Endothelial cell of umbilical vein (primary cell): Measurements from ENCODE around the gene GAS2L3. TPM values are rescaled to one million over a fixed set of nuclear protein-coding genes. Genes with fewer than 3 reads are reported as not detected.

Source experiments
- BruUV-seq: library from RNA; stranded (reverse); fragments of 400-500 nt; replicated peaks from 2 replicates; lab custom pipeline; 2021; lab: Mats Ljungman, UMichigan
- CTCF ChIA-PET: fragments of 300-600, 350-600 bp; sonication (Branson Sonifier 250); formaldehyde crosslinking; loops from one replicate; lab custom pipeline; 2021; ENCODE audit warnings: antibody characterized with exemption, inconsistent platforms; lab: Charles Lee
- POLR2A ChIA-PET: fragments of 300-600, 350-600 bp; sonication (Branson Sonifier 250); formaldehyde crosslinking; loops from one replicate; lab custom pipeline; 2021; ENCODE audit warnings: antibody characterized with exemption, inconsistent platforms; lab: Charles Lee
- DNase-seq: peaks from one replicate; pipeline ENCODE4 v3.0.0-alpha.2; 2011; ENCODE audit warnings: low read depth, low spot score
- FAIRE-seq: peaks from 2 replicates; lab custom pipeline; 2011; peaks lifted over from hg19 to GRCh38; lab: Jason Lieb, UNC
- H2AFZ ChIP-seq: 2 replicates; pipeline ENCODE4 v1.6.0; 2012; ENCODE audit warnings: low read depth, low read length, control low read depth, inconsistent platforms
- H3K27ac ChIP-seq: 2 replicates; pipeline ENCODE4 v1.5.1; 2011; ENCODE audit warnings: low read depth, mild to moderate bottlenecking, control low read depth, low read length, moderate library complexity; ENCODE audit not compliant: insufficient read depth
- H3K27me3 ChIP-seq, 2 experiments: 2 replicates each; pipeline versions ENCODE4 v1.6.0 to v1.6.1; 2011; ENCODE audit warnings: low read length in 2 of 2, mixed read lengths in 1 of 2; ENCODE audit not compliant: control insufficient read depth in 2 of 2, insufficient read depth in 2 of 2
- H3K36me3 ChIP-seq, 2 experiments: 2 replicates in 1 of 2; 3 replicates in 1 of 2; pipeline ENCODE4 v1.5.1; 2011; ENCODE audit warnings: low read length in 2 of 2, mild to moderate bottlenecking in 1 of 2, moderate library complexity in 1 of 2; ENCODE audit not compliant: control insufficient read depth in 2 of 2, insufficient read depth in 2 of 2; ENCODE audit errors: extremely low read depth in 1 of 2
- H3K4me1 ChIP-seq: 3 replicates; pipeline ENCODE4 v1.5.1; 2011; ENCODE audit warnings: mild to moderate bottlenecking, low read length; ENCODE audit not compliant: control insufficient read depth, insufficient read depth; ENCODE audit errors: extremely low read depth
- H3K4me2 ChIP-seq: 2 replicates; pipeline ENCODE4 v1.6.1; 2011; ENCODE audit warnings: low read length, control low read depth, mixed read lengths; ENCODE audit not compliant: insufficient read depth
- H3K4me3 ChIP-seq, 3 experiments: fragments of 200-600 bp in 1 of 3; sonication (generic), shearing (Covaris generic) in 1 of 3; replicated peaks in 1 of 3; 2 replicates each; pipeline ENCODE4 v1.5.1; 2011 to 2016; ENCODE audit warnings: control low read depth in 3 of 3, low read length in 3 of 3, mild to moderate bottlenecking in 2 of 3, inconsistent platforms in 1 of 3, low read depth in 1 of 3, moderate library complexity in 1 of 3; ENCODE audit not compliant: insufficient read depth in 1 of 3
- H3K79me2 ChIP-seq: 2 replicates; pipeline ENCODE4 v1.6.0; 2012; ENCODE audit warnings: low read length, inconsistent platforms; ENCODE audit not compliant: control insufficient read depth, insufficient read depth
- H3K9ac ChIP-seq: replicated peaks from 2 replicates; pipeline ENCODE3; 2011; ENCODE audit warnings: low read length, control low read depth; ENCODE audit not compliant: insufficient read depth; ENCODE audit errors: extremely low read depth
- H3K9me1 ChIP-seq: replicated peaks from 3 replicates; pipeline ENCODE4 v1.6.0; 2011; ENCODE audit warnings: mild to moderate bottlenecking, low read length; ENCODE audit not compliant: control insufficient read depth, insufficient read depth; ENCODE audit errors: extremely low read depth
- H3K9me3 ChIP-seq: replicated peaks from 2 replicates; pipeline ENCODE4 v1.5.1; 2012; ENCODE audit warnings: low read length, inconsistent platforms; ENCODE audit not compliant: control insufficient read depth, insufficient read depth
- H4K20me1 ChIP-seq: replicated peaks from 2 replicates; pipeline ENCODE3; 2011; ENCODE audit warnings: mild to moderate bottlenecking, low read length; ENCODE audit not compliant: control insufficient read depth, insufficient read depth; ENCODE audit errors: extremely low read depth
- EZH2 ChIP-seq: IDR thresholded peaks from 2 replicates; pipeline ENCODE4 v1.6.1; 2012; ENCODE audit warnings: borderline replicate concordance, low read depth, mild to moderate bottlenecking, moderate library complexity, low read length, inconsistent platforms; ENCODE audit not compliant: severe bottlenecking
- FOS ChIP-seq: IDR thresholded peaks from 2 replicates; pipeline ENCODE4 v1.6.1; 2011; ENCODE audit warnings: mild to moderate bottlenecking, low read length, moderate library complexity, borderline replicate concordance; ENCODE audit not compliant: insufficient read depth
- GATA2 ChIP-seq: IDR thresholded peaks from 2 replicates; pipeline ENCODE4 v1.7.0; 2011; ENCODE audit warnings: low read depth, mild to moderate bottlenecking, moderate library complexity, mixed read lengths, low read length; ENCODE audit not compliant: insufficient read length, insufficient read depth
- JUN ChIP-seq: IDR thresholded peaks from 2 replicates; pipeline ENCODE4 v1.6.1; 2011; ENCODE audit warnings: borderline replicate concordance, low read depth; ENCODE audit not compliant: insufficient read length, insufficient read depth
- MAX ChIP-seq: IDR thresholded peaks from 2 replicates; pipeline ENCODE4 v1.6.1; 2011; ENCODE audit not compliant: insufficient read depth, insufficient read length
- MYC ChIP-seq: IDR thresholded peaks from one replicate; pipeline ENCODE4 v1.6.1; 2011; ENCODE audit warnings: mild to moderate bottlenecking, low read depth, low read length
- POLR2A ChIP-seq: IDR thresholded peaks from 2 replicates; pipeline ENCODE4 v1.6.1; 2012; ENCODE audit warnings: low read depth, mild to moderate bottlenecking, control low read depth, low read length
- POLR2AphosphoS5 ChIP-seq: IDR thresholded peaks from 2 replicates; pipeline ENCODE4 v1.6.1; 2012; ENCODE audit warnings: low read depth, mild to moderate bottlenecking, control low read depth, low read length, moderate library complexity; ENCODE audit not compliant: insufficient read depth
- dilution Hi-C: fragments of 300-500 bp; cut with MboI; formaldehyde crosslinking; loops from one replicate; pipeline ENCODE4 v1.15.0; 2019; ENCODE audit warnings: low sequenced_read_pairs; ENCODE audit not compliant: extremely low pct_ligation_motif_present
- intact Hi-C: fragments of 100-400 bp; cut with micrococcal nuclease; formaldehyde crosslinking; loops from one replicate; pipeline ENCODE4 v1.10.0; 2022
- polyA plus RNA-seq, 4 experiments: library from polyadenylated mRNA; depleted of rRNA in 3 of 4; stranded (reverse) in 3 of 4; unstranded in 1 of 4; fragments of >200 nt; gene quantifications; 2 replicates each; pipeline versions ENCODE4 v1.2.1 to v1.2.3, GENCODE V29; 2011 to 2012; ENCODE audit warnings: missing spikeins in 1 of 4
- total RNA-seq: library from RNA; stranded (reverse); gene quantifications from 2 replicates; pipeline ENCODE4 v1.2.3, GENCODE V29; 2021
- TF ChIP-seq, protein P1 (sequence below), 2 donors: IDR thresholded peaks; 1 replicate in 1 of 2; 2 replicates in 1 of 2; pipeline ENCODE4 v1.5.1; 2011; ENCODE audit warnings: low read length in 2 of 2, mild to moderate bottlenecking in 2 of 2, moderate library complexity in 2 of 2, control low read depth in 1 of 2, inconsistent platforms in 1 of 2, low read depth in 1 of 2; ENCODE audit not compliant: insufficient read depth in 1 of 2; ENCODE audit errors: extremely low read depth in 1 of 2

Gene GAS2L3
- total and polyA plus RNA-seq, 2 donors (not counting 3 experiments of a cell fraction or from before 2014, with no cell fraction given), result 6.5 to 47.1 TPM

DNA sequence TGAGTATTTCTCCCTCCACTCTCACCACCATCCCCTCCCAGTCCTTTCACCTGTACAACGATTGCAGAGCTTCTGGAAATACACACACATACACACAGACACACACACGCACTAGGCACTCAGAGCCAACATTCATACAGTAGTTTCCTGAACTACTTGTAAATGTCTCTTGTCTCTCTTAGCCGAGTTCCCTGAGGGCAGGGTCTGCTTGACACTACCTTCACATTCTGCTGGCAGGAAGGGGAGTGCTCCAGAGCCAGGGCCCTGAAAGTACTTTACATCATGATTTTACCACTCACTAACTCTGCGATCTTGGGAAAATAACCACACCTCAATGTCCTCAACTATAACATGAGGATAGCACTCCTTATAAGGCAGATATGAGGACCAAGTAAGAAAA, 82.7 kb downstream of the GAS2L3 start:
- FAIRE-seq (no peak), DNase-seq (no peak)
- Histone ChIP-seq H3K79me2 (no peaks in the 10 kb centered on the region), H3K27me3 (no peaks in the 10 kb centered on the region), H3K27ac (no peak overlapping the region), H3K4me3 (no peak overlapping the region), H3K4me1 (no peaks in the 10 kb centered on the region), H3K9me1 (no peaks in the 10 kb centered on the region), H3K9me3 (no peaks in the 10 kb centered on the region), H3K36me3 (no peaks in the 10 kb centered on the region), H4K20me1 (no peaks in the 10 kb centered on the region), H3K4me2 (no peak overlapping the region), H2AFZ (no peak overlapping the region), H3K9ac (no peak overlapping the region)
- intact Hi-C loops (no loop called here), dilution Hi-C loops (no loop called here)
- CTCF ChIA-PET, result interaction anchor here (1.0 to 2.0 kb wide), 4 partner anchors 8 to 63 kb away, joined by 4 to 8 read pairs (median 4); no protein-coding TSS in a partner anchor
- TF ChIP-seq EZH2 (no peak), POLR2AphosphoS5 (no peak), JUN (no peak), FOS (no peak), POLR2A (no peak), MAX (no peak), MYC (no peak), GATA2 (no peak)
- TF ChIP-seq, protein P1, sequence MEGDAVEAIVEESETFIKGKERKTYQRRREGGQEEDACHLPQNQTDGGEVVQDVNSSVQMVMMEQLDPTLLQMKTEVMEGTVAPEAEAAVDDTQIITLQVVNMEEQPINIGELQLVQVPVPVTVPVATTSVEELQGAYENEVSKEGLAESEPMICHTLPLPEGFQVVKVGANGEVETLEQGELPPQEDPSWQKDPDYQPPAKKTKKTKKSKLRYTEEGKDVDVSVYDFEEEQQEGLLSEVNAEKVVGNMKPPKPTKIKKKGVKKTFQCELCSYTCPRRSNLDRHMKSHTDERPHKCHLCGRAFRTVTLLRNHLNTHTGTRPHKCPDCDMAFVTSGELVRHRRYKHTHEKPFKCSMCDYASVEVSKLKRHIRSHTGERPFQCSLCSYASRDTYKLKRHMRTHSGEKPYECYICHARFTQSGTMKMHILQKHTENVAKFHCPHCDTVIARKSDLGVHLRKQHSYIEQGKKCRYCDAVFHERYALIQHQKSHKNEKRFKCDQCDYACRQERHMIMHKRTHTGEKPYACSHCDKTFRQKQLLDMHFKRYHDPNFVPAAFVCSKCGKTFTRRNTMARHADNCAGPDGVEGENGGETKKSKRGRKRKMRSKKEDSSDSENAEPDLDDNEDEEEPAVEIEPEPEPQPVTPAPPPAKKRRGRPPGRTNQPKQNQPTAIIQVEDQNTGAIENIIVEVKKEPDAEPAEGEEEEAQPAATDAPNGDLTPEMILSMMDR (IDR thresholded peaks at IDR 0.05; ENCODE audit: extremely low read depth in 1 of 2, insufficient read depth in 1 of 2, low read depth in 1 of 2, low read length in 2 of 2), result no peak
- POLR2A ChIA-PET, result no interaction called here
- no TSS peak for BruUV-seq
